Measurements from ENCODE around the gene RNU6-8.

DNA sequence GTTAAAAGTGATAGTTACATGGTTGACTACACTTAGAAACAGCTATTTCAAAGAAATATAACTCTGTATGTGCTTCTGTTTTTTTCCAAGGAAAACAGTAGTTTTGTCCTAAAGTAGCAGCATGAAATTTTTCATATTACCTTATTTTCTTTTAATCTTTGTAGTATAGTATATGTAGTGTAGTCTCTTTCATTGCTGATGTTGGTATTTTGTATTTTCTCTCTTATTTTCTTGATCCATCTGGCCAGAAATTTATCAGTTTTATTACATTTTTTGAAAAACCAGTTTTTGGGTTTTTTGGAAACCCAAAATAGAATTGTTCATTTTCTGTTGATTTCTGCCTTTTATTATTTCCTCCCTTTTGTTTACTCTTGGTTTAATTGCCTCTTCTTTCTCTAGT lies 6.4 kb upstream of the RNU6-8 start:
- TF ChIP-seq, protein P1, sequence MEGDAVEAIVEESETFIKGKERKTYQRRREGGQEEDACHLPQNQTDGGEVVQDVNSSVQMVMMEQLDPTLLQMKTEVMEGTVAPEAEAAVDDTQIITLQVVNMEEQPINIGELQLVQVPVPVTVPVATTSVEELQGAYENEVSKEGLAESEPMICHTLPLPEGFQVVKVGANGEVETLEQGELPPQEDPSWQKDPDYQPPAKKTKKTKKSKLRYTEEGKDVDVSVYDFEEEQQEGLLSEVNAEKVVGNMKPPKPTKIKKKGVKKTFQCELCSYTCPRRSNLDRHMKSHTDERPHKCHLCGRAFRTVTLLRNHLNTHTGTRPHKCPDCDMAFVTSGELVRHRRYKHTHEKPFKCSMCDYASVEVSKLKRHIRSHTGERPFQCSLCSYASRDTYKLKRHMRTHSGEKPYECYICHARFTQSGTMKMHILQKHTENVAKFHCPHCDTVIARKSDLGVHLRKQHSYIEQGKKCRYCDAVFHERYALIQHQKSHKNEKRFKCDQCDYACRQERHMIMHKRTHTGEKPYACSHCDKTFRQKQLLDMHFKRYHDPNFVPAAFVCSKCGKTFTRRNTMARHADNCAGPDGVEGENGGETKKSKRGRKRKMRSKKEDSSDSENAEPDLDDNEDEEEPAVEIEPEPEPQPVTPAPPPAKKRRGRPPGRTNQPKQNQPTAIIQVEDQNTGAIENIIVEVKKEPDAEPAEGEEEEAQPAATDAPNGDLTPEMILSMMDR (IDR thresholded peaks at IDR 0.05), result no peak
- TF ChIP-seq, protein P2, sequence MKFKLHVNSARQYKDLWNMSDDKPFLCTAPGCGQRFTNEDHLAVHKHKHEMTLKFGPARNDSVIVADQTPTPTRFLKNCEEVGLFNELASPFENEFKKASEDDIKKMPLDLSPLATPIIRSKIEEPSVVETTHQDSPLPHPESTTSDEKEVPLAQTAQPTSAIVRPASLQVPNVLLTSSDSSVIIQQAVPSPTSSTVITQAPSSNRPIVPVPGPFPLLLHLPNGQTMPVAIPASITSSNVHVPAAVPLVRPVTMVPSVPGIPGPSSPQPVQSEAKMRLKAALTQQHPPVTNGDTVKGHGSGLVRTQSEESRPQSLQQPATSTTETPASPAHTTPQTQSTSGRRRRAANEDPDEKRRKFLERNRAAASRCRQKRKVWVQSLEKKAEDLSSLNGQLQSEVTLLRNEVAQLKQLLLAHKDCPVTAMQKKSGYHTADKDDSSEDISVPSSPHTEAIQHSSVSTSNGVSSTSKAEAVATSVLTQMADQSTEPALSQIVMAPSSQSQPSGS (CRISPR knock-in tag; IDR thresholded peaks at IDR 0.05; ENCODE audit: borderline replicate concordance, low read depth), result no peak

Measured in WTC11 (cell line).